HFFc6 (cell line): ENCODE measurements around the gene REXO4. TPM values are rescaled to one million over a fixed set of nuclear protein-coding genes. Genes with fewer than 3 reads are reported as not detected.

ENCODE experiments used
- DNase-seq: peaks from one replicate; pipeline ENCODE4 v3.0.0-alpha.2; 2018
- H3K27ac Mint-ChIP-seq: 2 replicates; pipeline ENCODE4 v1.8.0; 2020; ENCODE audit warnings: mild to moderate bottlenecking, mixed read lengths
- H3K27me3 Mint-ChIP-seq: 2 replicates; pipeline ENCODE4 v1.8.0; 2021; ENCODE audit warnings: mild to moderate bottlenecking, moderate library complexity, mixed read lengths; ENCODE audit not compliant: insufficient read depth
- H3K36me3 Mint-ChIP-seq: 2 replicates; pipeline ENCODE4 v1.8.0; 2021; ENCODE audit warnings: low read depth, mixed read lengths
- H3K4me1 Mint-ChIP-seq: 2 replicates; pipeline ENCODE4 v1.8.0; 2020; ENCODE audit warnings: low read depth, mixed read lengths
- H3K4me3 Mint-ChIP-seq: 2 replicates; pipeline ENCODE4 v1.8.0; 2020; ENCODE audit warnings: mild to moderate bottlenecking, moderate library complexity, mixed read lengths
- H3K9me3 Mint-ChIP-seq: 2 replicates; pipeline ENCODE4 v1.8.0; 2020; ENCODE audit warnings: mild to moderate bottlenecking, mixed read lengths
- total RNA-seq, 6 experiments: library from RNA; stranded (reverse); fragmentation: NEBNext Ultra II Directional; extraction: Animal tissue kit (Norgen Biotek cat#: 25700); gene quantifications; 2 replicates in 1 of 6; 3 replicates in 5 of 6; pipeline ENCODE4 v1.2.3, GENCODE V29; 2021
- TF ChIP-seq, protein P1 (sequence below): fragments of 200-600 bp; sonication (generic); IDR thresholded peaks from 2 replicates; pipeline ENCODE4 v1.5.0; 2021; ENCODE audit warnings: antibody characterized with exemption, mild to moderate bottlenecking

The REXO4 gene
- total RNA-seq, 6 experiments from 2014 or later: 20.4 to 26.3 (median 23.5) TPM

- H3K36me3 Mint-ChIP-seq: no peaks in the 10 kb centered on the region
- DNase-seq: no peak
- TF ChIP-seq, protein P1, sequence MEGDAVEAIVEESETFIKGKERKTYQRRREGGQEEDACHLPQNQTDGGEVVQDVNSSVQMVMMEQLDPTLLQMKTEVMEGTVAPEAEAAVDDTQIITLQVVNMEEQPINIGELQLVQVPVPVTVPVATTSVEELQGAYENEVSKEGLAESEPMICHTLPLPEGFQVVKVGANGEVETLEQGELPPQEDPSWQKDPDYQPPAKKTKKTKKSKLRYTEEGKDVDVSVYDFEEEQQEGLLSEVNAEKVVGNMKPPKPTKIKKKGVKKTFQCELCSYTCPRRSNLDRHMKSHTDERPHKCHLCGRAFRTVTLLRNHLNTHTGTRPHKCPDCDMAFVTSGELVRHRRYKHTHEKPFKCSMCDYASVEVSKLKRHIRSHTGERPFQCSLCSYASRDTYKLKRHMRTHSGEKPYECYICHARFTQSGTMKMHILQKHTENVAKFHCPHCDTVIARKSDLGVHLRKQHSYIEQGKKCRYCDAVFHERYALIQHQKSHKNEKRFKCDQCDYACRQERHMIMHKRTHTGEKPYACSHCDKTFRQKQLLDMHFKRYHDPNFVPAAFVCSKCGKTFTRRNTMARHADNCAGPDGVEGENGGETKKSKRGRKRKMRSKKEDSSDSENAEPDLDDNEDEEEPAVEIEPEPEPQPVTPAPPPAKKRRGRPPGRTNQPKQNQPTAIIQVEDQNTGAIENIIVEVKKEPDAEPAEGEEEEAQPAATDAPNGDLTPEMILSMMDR: no peak
- peaks cover 27% of the 10 kb centered on the region for H3K27me3 Mint-ChIP-seq
- H3K4me1 Mint-ChIP-seq: no peaks in the 10 kb centered on the region
- no peak overlapping the region for H3K27ac Mint-ChIP-seq
- no peaks in the 10 kb centered on the region for H3K9me3 Mint-ChIP-seq
- H3K4me3 Mint-ChIP-seq: no peak overlapping the region
Observed at GRCh38 chr9:133439337-133439736, 21.5 kb upstream of the REXO4 start.

DNA sequence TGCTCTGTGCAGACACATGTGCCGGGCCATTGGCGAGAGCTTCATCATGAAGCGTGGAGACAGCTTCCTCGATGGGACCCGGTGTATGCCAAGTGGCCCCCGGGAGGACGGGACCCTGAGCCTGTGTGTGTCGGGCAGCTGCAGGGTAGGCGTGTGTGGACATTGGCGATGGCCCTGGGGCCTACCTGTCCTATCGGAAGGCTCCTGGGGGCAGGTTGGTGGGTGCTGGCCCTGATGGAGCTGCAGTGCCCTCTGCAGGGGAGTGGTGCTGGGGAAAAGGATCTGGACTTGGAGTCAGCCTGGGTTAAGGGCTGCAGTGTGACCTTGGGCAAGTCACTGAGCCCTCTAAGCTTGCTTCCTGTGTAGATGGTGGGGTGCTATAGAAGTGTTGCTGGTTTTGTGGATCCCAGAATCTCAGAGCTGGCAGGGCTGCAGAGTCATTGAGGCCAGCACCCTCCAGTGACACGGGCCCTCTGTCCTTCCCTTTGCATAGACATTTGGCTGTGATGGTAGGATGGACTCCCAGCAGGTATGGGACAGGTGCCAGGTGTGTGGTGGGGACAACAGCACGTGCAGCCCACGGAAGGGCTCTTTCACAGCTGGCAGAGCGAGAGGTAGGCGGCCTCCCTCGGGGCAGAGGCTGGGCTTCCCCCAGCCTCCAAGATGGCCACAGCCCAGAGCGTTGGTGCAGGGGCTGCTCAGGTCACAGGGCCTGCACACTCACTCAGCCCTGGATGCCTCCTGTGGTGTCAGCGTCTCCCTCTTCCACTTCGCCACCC, 20.1 kb upstream of the REXO4 start:
- Mint-ChIP-seq H3K4me1 (no peaks in the 10 kb centered on the region), H3K36me3 (no peaks in the 10 kb centered on the region), H3K9me3 (no peaks in the 10 kb centered on the region), H3K4me3 (no peak overlapping the region), H3K27ac (no peak overlapping the region), H3K27me3 (peaks cover 37% of the 10 kb centered on the region)
- TF ChIP-seq, protein P1: peak; percentile 43; the same call in 1 of the 2 replicates
- DNase-seq: no peak

DNA sequence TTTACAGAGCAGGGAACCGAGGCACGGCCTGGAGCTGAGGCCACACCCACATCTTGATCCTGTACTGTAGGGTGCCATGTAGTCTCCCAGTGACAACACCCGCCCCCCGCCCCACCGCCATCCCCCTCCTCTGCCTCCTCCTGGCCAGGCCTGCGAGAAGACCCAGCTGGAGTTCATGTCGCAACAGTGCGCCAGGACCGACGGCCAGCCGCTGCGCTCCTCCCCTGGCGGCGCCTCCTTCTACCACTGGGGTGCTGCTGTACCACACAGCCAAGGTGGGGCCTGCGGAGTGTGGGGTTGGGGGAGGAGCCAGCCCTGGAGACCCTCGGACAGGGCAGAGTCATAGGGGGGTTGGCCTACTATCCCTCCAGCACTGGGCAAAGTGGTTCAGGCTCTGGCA, 18.9 kb upstream of the REXO4 start:
- Mint-ChIP-seq H3K4me3 (no peak overlapping the region), H3K36me3 (no peaks in the 10 kb centered on the region), H3K27me3 (peaks cover 38% of the 10 kb centered on the region), H3K27ac (no peak overlapping the region), H3K9me3 (no peaks in the 10 kb centered on the region), H3K4me1 (no peaks in the 10 kb centered on the region)
- no peak for DNase-seq
- TF ChIP-seq, protein P1: no peak

DNA sequence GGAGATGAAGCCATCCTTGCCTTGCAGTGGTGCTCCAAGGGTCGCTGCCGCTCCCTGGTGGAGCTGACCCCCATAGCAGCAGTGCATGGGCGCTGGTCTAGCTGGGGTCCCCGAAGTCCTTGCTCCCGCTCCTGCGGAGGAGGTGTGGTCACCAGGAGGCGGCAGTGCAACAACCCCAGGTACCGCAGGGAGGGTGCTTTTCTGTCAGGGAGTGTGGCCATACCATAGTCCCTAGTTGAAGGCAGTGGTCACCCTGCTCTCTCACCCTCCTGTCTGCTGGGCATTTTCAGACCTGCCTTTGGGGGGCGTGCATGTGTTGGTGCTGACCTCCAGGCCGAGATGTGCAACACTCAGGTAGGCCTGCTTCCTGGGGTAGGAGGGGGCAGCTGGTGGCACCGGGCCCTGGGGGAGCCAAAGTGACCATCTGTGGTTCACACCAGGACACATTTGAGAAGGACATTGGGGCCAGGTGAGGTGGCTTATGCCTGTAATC, 15.6 kb upstream of the REXO4 start:
- Mint-ChIP-seq H3K27me3 (peaks cover 20% of the 10 kb centered on the region), H3K36me3 (no peaks in the 10 kb centered on the region), H3K27ac (no peak overlapping the region), H3K4me3 (no peak overlapping the region), H3K4me1 (no peaks in the 10 kb centered on the region), H3K9me3 (no peaks in the 10 kb centered on the region)
- DNase-seq: no peak
- TF ChIP-seq, protein P1: no peak

- no peaks in the 10 kb centered on the region for H3K9me3 Mint-ChIP-seq
- H3K27me3 Mint-ChIP-seq: peaks cover 27% of the 10 kb centered on the region
- H3K36me3 Mint-ChIP-seq: no peaks in the 10 kb centered on the region
- TF ChIP-seq, protein P1: no peak
- no peak overlapping the region for H3K27ac Mint-ChIP-seq
- DNase-seq: no peak
- H3K4me3 Mint-ChIP-seq: no peak overlapping the region
- H3K4me1 Mint-ChIP-seq: no peaks in the 10 kb centered on the region
Observed at GRCh38 chr9:133430244-133430643, 12.4 kb upstream of the REXO4 start.
